HG03108 (cell line): ENCODE measurements around the gene ADGRG6.

ENCODE experiments used
- ATAC-seq: cut with Tn5 transposase; IDR thresholded peaks from one replicate; pipeline ENCODE4 v1.9.1; 2021; ENCODE audit warnings: moderate library complexity; ENCODE audit not compliant: unreplicated experiment

The ADGRG6 gene

DNA sequence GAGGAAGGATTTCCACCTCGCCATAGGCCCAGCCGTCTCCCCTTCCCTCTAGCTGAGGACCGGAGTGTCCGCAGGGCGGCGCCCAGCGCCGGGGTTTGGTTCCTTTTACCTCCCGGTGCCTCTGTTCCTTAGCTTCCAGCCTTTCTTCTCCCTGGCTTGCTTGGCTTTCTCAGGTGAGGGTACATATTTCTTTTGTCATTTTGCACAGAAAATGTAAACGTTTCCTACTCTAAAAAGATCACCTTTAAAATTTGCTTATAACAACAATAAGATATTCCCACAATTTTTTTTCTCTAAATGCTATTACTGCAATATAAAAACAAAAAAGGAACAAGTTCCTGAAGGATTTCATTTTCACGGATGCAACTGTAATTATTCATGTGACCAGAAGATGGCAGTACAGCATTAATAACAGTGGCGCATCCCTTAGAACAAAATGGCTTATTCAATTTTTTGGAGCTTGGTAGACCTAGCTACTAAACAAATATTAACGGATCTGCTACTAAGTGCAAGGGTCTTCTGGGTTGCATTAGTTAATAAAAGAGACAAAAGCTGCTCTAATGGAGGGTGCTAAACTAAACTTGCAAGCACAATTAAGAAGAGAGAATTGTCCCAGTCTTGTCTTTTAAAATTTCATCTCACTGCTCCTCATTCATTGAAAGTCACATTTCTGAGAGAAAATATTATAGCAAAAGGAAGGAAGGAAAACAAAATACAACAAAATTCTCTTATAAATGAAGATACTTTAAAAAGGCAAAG, 172.9 kb downstream of the ADGRG6 start:
- no peak for ATAC-seq

DNA sequence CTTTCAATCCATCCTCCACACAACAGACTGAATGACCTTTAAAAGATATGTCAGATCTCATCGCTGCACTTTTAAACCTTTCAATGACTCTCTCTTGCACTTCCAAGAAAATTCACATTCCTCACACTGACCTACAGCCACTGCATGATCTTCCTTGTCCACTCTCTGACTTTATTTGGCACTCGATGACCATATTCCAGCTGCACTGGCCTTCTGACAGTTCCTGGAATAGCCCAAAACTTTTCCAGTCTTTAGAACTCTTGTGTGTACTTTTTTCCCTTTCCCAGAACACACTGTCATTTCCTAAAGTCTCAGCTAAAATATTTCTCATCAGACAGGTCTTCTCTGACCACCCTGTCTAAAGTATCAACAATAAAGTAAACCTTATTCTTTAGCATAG, 174.6 kb downstream of the ADGRG6 start:
- no peak for ATAC-seq

DNA sequence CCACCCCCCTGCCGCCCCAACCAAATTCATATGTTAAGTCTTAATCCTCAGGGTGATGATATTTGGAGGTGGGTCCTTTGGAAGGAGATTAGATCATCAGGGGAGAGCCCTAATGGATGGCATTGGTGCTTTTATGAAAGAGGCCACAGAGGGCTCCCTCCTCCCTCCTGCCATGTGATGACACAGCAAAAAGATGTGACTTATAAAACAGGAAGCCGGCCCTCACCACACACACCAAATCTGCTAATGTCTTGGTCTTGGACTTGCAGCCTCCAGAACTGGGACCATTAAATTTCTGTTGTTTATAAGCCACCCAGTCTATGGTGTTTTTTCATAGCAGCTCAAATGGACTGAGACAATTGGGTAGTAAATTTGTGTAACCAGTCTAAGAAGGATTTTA, 176.3 kb downstream of the ADGRG6 start:
- ATAC-seq: no peak

DNA sequence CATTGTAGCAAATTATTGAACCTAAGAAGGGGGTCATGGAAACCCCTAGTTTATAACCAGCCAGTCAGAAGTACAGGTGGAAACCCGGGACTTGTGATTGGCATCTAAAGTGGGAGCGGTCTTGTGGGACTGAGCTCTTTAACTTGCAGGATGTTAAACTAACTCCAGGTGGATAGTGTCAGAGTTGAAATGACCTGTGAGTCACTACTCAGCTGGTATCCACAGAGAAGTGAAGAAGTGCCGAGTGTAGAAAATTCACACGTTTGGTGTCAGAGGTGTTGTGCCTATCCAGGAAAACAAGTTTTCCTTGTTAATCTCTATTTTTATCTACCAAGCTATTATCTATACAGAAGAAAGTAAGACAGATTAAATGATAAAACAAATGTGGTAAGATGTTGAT, 179.7 kb downstream of the ADGRG6 start:
- ATAC-seq: no peak

DNA sequence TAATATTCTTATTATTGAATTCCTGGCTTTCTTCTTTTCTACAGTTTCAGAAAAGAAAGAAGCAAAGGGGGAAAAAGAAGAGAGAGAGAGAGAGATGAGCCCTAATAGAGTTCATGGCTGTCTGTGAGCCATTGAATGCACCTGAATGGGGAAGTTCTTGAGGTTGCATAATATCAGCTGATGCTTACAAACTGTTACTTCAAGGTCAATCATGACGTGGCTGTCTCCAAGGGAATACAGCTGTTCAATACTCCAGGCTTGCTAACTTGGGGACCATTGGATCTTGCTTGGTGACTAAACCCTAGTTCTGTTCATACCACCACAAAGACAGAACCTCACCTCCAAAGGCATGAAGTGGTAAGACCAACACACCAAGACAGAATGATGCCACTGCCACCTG, 180.4 kb downstream of the ADGRG6 start:
- ATAC-seq: no peak

DNA sequence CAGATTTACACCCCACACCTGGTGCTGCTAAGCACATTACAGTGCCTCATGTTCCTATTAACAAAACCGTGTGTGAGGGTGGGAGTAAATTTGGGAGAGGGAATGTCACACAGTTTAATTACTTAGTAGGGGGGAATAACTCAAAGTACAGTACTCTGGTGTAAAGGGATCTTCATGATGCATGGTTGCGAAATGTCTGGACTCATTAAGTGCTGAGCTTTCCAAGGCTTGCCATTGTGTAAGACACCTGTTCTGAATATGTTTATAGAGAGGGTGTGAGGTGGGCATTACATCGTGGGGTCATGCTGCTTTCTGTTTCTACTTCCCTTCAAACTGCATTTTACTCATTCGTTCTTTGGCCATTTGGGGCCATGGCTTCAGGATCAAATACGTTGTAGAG, 181.2 kb downstream of the ADGRG6 start:
- no peak for ATAC-seq

DNA sequence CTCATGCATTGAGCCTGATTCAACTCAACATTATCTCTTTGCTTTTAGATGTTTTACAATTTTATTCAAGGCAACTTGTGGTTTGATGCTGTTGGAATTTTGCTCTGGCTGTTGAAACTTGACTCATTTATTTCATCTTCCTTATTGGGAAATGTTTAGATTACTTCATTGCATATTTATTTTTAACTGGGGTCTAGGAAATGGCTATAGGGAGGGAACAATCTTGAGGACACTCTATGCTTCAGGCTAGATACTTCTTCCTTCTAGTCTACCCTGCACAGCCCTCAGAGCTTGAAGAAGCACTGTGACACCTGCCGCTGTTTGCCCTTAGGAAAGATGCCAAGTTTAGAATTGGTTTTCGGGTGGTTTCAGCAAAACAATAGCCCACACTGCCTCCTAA, 183.4 kb downstream of the ADGRG6 start:
- no peak for ATAC-seq

DNA sequence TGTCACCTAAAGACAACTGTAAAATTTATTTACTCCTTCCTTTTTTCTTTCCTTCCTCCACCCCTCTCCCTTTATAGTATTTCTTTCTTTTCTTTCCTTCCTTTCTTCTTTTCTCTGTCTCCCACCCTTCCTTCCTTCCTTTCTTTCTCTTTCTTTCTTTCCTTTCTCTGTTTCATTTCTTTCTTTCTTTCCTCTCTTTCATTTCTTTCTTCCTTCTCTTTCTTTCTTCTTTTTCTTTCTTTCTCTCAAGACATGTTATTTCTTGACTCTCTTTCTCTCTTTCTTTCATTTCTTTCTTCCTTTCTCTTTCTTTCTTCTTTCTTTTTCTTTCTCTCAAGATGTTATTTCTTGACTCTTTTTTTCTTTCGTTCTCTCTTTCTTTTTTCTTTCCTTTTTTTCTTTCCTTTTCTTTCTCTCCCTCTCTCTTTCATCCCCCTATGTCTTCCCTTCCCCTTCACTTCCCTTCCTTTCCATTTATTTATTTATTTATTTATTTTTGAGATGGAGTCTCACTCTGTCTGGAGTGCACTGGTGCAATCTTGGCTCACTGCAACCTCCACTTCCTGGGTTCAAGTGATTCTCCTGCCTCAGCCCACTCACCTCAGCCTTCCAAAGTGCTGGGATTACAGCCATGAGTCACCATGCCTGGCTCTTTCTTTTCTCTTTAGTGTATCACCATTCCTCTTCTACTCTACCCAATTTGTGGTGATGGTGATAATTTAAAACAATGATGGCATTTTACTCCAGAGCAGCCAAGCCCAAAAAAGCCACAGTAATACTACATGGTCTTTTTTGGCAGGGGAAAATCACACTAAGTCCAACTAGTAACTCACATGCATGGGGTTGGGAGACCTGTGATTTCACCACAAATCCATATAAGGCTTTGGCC, 188.2 kb downstream of the ADGRG6 start:
- ATAC-seq: no peak
